Measurements from ENCODE around the gene MYO16.
"Not testable (repeated sequence)": the region's sequence is repeated elsewhere in the genome, so short reads cannot be mapped to it uniquely, and the experiment has no call there.

The MYO16 gene

DNA sequence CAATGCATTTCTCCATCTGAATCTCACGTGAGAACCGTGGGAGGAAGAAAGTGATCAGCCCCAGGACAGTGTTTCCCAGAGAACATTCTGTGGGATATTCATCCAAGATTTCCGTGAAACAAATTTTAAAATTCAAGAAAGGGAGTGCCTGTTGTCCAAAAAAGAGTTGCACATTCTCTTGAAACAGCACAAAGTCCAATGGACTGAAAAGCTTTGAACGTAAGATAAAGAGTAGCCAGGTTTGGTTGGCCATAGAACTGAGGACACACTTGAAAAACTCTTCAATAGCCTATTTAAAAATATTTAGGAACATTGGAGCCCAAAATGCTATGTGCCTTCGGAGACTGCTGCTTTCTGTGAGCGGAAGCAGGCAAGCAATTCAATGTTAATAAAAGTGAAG is 353.9 kb downstream of the MYO16 start:
- no peak for TF ChIP-seq ZFX (IDR thresholded peaks at IDR 0.05)
- TF ChIP-seq, protein P1, sequence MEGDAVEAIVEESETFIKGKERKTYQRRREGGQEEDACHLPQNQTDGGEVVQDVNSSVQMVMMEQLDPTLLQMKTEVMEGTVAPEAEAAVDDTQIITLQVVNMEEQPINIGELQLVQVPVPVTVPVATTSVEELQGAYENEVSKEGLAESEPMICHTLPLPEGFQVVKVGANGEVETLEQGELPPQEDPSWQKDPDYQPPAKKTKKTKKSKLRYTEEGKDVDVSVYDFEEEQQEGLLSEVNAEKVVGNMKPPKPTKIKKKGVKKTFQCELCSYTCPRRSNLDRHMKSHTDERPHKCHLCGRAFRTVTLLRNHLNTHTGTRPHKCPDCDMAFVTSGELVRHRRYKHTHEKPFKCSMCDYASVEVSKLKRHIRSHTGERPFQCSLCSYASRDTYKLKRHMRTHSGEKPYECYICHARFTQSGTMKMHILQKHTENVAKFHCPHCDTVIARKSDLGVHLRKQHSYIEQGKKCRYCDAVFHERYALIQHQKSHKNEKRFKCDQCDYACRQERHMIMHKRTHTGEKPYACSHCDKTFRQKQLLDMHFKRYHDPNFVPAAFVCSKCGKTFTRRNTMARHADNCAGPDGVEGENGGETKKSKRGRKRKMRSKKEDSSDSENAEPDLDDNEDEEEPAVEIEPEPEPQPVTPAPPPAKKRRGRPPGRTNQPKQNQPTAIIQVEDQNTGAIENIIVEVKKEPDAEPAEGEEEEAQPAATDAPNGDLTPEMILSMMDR (conservative IDR thresholded peaks at IDR 0.05) = no peak
- no peak overlapping the region for H3K27ac ChIP-seq

DNA sequence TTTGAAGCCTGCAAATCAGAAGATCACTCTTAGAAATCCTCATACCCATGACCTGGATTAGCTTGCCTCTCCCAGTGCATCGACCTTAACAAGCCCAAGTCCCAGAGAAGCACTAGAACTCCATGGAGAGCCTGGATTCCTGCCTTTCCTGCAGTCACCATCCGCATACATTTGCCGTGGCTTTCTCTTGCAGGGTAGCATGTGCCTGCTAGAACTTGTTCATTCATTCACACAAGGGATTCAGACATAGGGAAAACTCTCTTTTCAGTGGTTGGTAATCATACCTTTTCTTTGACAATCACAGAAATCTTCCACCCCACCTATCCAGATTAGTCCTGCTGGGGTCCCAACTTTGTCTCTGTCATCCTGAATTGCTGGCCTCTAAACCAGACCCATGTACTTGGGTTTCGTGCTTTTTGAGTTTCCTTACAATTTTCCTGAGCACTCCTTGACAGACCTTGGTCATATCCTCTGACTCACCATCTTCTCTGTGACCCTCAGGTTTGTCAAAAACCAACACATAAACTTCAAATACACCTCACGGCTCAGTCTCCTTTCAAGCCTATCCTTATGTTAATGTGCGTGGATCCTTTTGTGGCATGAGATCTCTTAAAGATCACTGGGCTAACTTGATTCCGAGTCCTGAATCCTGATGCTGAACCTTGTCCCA is 355.0 kb downstream of the MYO16 start:
- H3K27ac ChIP-seq = no peak overlapping the region
- no peak for TF ChIP-seq ZFX (IDR thresholded peaks at IDR 0.05)
- TF ChIP-seq, protein P1 (conservative IDR thresholded peaks at IDR 0.05) = no peak

DNA sequence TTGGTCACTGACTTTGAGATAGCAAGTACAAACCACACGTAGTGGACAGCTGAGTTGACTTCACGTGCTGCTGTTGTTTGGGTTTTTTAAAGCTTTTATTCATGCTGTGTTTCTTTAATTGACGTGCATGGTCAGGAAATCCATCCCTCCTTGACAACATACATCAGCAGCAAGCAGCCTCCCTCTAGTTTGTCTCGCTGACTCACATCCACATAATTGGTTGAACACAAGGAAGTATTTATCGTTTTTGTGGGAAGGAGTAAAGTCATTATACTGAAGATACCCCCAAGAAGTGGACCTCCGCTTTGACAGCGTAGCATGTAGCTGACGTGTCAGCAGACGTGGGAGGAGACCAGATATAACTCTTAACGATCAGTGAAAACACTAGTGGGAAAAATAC is 355.8 kb downstream of the MYO16 start:
- no peak overlapping the region for H3K27ac ChIP-seq
- TF ChIP-seq ZFX (IDR thresholded peaks at IDR 0.05) = no peak
- TF ChIP-seq, protein P1 (conservative IDR thresholded peaks at IDR 0.05) = no peak

DNA sequence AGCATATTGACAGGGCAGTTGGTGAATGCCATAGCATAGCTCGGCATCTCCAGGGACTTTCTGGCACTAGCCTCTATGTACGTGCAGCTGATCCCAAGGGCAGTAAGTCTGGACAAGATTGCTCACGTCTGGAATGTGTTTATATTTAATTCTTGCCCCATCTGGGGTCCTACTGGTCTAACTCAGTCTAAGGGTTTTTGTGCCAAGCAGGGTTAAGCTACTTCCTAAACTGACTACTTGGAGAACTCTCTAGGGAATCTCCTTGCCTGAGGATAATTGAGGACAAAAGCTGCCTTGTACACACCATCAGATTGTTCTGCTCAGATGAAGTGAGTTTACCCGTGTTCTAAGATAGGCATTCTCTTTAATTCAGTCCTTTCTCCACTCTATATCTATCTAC is 358.1 kb downstream of the MYO16 start:
- TF ChIP-seq, protein P1 (conservative IDR thresholded peaks at IDR 0.05) = no peak
- no peak for TF ChIP-seq ZFX (IDR thresholded peaks at IDR 0.05)
- no peak overlapping the region for H3K27ac ChIP-seq

DNA sequence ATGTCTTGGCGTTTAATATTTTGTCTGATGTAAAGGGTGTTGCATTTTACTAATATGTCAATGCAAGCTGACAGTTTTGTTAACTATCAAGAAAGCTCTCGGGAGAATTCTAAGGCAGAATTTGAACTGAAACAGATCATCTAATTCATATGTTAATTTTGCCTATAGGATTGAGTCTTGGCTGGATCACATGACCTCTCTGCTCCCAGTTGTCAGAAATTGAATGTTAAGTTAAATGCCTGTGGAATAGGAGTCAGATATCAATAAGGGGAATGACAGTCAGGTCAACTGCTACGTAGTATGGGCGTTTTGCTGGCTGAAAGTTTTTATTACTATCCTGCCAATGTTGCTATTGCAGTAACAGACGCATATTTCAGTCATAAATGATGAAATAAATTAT is 358.5 kb downstream of the MYO16 start:
- TF ChIP-seq, protein P1 (conservative IDR thresholded peaks at IDR 0.05) = no peak
- no peak for TF ChIP-seq ZFX (IDR thresholded peaks at IDR 0.05)
- no peak overlapping the region for H3K27ac ChIP-seq

DNA sequence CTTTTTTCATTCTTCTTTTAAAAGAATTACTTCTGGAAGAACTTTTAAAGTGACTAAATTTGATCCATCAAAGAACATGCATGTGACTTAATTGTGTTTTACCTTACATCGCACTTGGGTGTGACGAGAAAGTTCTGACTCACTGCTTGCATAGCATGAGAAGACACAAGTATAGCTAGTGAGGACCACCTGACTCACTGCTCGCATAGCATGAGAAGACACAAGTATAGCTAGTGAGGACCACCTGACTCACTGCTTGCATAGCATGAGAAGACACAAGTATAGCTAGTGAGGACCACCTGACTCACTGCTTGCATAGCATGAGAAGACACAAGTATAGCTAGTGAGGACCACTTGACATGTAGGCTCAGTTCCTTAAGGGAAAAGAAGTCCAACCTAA is 362.0 kb downstream of the MYO16 start:
- H3K27ac ChIP-seq = not testable (repeated sequence)

DNA sequence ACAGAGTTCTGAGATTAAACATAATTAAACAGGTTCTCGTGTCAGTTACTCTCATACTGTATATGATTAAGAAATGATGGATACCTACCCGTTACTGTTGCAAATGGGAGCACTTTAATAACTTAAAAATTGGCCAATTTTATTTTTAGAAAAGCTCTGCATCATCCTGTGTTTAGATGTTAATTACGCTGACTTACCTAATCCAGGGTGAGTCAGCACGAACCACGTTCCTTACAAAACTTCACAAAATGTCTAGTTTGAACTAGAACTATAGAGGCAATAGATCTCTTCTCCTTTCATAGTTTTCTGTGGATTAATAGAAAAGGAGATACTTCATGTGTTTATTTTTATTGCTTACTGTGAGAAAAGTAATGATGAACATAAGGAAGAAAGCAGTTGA is 363.9 kb downstream of the MYO16 start:
- H3K27ac ChIP-seq = no peak overlapping the region
- TF ChIP-seq, protein P1 (conservative IDR thresholded peaks at IDR 0.05) = no peak
- TF ChIP-seq ZFX (IDR thresholded peaks at IDR 0.05) = no peak

DNA sequence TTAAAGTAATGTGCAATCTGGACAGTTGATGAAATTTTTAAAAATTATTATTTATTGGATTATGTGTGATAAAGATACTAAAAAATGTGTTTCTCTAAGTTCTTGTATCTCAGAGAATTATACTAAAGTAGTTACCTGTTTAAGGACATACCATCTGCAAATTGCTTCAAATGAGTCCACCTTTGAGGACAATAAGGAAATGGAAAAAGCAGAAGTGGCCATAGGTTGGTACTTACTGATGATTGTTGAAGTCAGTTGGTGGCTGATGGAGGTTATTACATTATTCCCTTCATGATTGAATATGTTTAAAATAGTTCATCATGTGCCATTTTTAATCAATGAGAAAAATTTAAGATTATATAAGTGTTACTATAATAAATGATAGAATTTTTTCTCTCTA is 367.0 kb downstream of the MYO16 start:
- no peak for TF ChIP-seq ZFX (IDR thresholded peaks at IDR 0.05)
- TF ChIP-seq, protein P1 (conservative IDR thresholded peaks at IDR 0.05) = no peak
- no peak overlapping the region for H3K27ac ChIP-seq

All from C4-2B (cell line).